ENCODE data around the gene ATP8A2.

Gene ATP8A2

DNA sequence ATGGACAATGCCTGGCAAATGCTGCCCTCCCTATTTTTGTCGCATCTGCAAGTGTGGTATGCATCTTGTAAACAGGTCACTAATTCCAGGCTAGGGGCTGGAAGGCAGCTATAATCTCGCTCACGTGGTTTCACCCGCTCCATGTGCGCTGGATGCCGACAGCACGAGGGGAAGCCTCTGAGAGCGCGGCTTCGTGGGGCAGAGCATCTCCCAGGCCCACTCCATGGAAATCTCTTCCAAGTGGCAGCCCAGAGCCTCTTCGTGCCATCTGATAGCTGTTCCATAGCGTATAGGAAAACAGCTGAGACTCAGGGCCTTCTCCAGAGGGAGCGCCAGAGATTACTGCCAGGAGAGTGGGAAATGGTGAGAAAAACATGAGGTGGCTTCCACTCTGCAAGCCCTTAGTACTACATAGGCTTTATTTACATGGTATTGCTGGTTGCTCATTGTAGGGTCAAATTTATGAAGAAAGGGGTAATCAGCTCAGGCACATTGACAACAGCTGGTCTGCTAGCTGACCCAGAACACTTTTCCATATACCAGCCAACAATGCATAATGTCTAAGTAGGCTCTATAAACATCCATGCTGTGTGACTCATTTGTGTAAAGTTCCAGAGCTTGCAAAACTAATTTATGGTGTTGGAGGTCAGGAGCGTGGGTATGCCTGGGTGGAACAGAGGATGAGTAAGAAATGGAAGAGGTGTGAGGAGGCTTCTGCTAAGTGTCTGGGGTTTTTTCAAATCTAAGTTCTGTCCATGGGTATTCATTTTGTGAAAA lies 514.9 kb downstream of the ATP8A2 start:
- no peak for DNase-seq (ENCODE audit: low spot score)

DNA sequence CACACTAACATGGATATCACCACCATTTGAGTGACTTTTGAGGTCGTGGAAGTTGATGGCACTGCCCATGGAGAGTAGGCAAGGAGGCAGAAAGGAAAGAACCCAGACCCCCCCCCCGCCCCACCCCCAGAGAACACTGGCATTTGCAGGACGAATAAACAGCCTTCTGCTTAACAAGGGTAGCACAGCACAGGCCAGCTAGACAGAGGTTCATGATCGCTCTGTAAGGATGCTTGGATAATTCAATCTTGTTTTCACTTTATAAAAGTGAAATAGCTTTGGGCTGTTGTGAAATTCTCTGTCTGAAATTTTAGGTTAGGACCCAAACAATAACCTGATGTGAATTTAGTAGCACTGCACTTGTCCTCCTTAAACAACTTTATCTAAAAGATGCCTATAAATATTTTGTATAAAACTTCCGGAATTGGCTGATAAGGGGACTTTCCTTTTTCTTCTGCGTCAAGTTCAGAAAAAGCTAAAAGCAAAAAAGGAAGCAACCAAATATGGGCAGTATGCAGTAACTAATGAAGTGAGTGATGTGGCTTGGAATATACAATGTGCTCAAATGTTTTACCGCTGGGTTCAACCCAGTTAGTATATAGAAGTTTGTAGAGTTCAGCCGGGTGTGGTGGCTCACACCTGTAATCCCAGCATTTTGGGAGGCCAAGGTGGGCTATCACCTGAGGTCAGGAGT lies 516.3 kb downstream of the ATP8A2 start:
- DNase-seq (ENCODE audit: low spot score), result no peak

- no peak for DNase-seq (ENCODE audit: low spot score)
These were observed 519.0 kb downstream of the ATP8A2 start for GRCh38 chr13:25890671-25891212.

- DNase-seq (ENCODE audit: low spot score), result no peak
These were observed 527.2 kb downstream of the ATP8A2 start for GRCh38 chr13:25898991-25899390.

DNA sequence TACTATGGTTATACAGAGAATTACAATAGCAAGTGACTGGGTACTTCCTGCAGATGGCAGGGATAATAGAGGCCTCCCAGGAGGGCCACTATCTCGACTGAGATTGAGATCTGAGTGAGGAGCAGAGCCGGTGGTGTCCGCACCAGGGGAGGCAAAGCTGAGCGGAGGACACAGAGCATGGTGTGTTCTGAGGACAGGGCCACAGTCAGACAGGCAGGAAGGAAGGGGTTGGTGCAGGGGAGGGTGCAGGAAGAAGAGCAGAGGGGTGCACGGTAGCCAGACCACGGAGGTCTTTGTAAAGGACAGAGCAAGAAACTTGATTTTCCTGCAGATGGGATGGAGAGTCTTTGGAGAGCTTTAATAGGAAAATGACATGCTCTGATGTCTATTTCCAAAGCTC lies 527.7 kb downstream of the ATP8A2 start:
- no peak for DNase-seq (ENCODE audit: low spot score)

- no peak for DNase-seq (ENCODE audit: low spot score)
These were observed 528.2 kb downstream of the ATP8A2 start for GRCh38 chr13:25899952-25900351.

DNA sequence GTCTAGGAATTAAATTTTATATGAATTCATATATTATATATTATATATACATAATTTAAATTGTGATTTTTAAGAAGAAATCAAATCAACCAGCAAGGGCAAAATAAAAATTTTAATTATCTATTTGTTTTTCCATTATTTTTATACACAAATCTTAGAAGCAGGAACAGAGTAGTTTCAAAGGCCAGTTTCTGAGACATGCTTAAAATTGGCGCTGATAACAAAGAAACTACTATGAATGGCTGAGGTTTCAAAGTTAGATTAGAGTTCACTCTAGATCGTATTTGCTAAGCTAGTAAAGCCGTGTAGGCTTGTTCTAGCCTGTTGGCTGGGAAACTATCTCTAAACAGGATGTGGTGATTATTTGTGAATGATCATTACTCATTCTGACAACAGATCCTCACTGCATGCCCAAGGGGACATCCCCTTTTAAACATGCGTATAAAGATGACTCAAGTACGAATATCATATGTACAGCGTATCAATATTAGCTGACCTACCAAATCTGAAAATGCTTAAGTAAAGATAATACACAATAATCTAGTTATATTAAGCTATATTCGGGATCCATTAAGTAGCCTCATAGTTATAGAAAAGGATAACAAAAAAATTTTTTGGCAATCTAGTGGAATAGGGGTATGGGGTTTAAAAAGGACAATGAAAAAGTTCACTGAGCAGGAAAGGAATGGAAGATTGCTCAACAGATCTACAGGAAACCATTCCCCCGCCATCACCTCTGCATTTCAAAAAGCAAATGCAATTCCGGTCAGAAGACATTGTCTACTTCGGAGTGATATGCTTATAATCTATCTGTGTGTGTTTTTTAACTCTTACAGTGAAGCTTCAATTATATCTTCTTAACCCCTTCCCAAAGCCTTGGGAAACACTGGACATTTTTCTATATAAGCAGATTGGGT lies 529.9 kb downstream of the ATP8A2 start:
- no peak for DNase-seq (ENCODE audit: low spot score)

DNA sequence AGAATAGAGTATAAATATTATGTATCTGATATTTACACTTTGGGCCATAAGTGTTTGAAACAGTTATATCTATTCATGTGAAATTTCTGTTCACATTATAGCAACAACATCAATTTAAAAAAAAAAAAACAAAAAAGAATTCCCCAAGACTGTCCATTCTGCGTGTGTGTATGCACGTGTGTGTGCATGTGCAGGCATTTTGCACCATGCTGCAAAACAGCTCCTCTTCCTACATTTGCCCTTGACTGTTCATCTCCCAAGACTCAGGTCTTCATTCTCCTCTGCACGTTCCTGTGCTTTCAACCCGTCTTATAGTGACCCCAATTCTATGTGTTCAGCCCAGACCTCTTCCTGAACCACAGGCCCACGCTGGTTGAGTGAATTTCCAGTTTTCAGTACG lies 530.7 kb downstream of the ATP8A2 start:
- no peak for DNase-seq (ENCODE audit: low spot score)

DNA sequence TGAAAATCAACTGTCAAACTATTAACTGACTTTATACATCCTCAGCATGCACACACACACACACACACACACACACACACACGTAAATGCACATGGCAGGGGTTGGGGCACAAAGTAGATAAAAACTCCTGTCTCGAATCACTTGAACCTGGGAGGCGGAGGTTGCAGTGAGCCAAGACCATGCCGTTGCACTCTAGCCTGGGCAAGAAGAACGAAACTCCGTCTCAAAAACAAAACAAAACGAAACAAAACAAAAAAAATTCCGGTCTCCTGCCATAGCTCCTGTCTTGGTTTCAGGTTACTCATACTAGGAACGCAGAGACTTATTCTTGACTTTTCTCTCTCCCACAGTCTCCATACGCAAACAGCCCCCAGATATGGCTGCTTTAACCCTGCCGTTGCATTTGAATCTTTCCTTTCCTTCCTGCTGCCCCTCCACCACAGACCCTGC lies 531.1 kb downstream of the ATP8A2 start:
- DNase-seq (ENCODE audit: low spot score), result no peak

DNA sequence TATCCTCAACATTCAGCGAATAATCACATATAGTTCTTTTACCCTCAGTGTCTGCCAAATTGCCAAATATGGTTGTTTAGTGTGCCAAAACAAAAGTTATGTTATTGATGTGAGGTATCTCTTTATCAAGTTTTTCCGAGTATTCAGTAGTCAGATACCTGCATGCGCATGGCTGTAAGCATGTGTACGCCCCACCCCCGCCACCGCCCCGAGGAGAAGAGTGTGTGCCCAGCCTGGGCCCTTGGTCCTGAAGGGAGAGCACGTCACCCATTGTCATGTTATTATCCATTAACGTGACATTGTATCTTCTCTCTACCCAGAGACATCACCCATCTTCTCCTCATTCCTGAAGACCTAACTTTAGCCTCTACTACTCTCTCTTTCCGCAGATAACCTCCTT lies 533.1 kb downstream of the ATP8A2 start:
- DNase-seq (ENCODE audit: low spot score), result no peak

DNA sequence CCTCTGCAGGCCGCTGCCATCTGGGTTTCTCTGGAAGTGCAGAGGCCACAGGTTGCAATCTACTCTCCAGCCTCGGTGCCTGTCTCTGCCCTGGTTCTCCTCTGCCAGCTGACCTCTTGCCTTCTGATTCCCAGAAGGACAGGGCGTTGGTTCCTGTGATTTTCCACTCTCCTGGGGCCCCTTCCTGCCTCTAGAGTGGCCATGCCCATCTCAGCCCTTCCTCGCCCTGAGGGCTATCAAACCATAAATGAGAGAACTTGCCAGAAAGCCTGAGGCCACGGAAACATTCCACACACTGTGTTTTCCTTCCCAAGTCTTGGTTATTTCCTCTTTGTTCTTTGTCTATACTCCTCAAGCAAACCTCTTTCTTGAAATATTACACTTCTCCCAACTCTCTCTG lies 533.8 kb downstream of the ATP8A2 start:
- no peak for DNase-seq (ENCODE audit: low spot score)

DNA sequence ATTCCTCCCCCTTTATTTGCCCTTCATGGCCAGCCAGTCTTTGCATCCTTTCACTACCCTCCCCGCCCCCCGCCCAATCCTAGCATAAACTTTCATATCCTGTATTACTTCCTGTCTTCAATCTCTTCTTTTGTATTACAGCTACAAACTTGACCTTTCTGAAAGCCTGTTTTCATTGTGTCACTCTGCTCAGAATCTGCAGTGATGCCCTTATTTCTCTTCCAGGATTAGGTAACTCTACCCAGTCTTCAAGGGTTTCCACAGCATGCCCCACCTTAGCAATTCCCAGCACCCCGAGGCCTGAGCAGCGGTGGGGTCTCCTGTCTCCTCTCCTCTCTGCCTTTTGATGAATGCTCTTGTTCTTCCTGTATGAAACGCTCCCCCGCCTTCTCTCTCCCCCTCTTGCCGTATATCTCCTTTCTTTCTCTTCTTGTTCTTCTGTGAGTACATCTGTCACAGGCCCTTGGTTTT lies 534.5 kb downstream of the ATP8A2 start:
- DNase-seq (ENCODE audit: low spot score), result no peak

- DNase-seq (ENCODE audit: low spot score), result no peak
These were observed 536.6 kb downstream of the ATP8A2 start for GRCh38 chr13:25908366-25908765.

GRCh38 chr13:25910243-25910642 lies 538.5 kb downstream of the ATP8A2 start:
- no peak for DNase-seq (ENCODE audit: low spot score)

DNA sequence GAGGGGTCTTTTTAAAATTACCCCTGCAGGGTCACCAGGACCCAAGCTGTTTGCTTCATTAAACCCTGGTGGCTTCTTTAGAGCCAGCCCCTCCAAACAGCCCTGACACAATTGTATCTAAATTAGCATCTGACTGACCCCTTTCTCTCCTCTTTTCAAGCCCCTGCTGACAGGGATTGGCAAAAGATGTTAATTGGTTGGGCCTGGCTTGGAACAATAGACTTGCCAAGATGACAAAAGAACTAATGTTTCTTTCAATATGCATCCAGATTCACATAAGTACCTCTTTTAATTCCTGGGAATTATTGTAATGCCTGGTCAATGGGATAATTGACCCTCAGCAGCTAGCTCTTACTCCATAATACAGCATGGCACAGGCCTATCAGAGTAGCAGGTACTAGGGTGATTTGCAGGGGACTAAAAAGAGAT lies 539.2 kb downstream of the ATP8A2 start:
- DNase-seq (ENCODE audit: low spot score), result no peak

- no peak for DNase-seq (ENCODE audit: low spot score)
These were observed 541.2 kb downstream of the ATP8A2 start for GRCh38 chr13:25912961-25913360.

DNA sequence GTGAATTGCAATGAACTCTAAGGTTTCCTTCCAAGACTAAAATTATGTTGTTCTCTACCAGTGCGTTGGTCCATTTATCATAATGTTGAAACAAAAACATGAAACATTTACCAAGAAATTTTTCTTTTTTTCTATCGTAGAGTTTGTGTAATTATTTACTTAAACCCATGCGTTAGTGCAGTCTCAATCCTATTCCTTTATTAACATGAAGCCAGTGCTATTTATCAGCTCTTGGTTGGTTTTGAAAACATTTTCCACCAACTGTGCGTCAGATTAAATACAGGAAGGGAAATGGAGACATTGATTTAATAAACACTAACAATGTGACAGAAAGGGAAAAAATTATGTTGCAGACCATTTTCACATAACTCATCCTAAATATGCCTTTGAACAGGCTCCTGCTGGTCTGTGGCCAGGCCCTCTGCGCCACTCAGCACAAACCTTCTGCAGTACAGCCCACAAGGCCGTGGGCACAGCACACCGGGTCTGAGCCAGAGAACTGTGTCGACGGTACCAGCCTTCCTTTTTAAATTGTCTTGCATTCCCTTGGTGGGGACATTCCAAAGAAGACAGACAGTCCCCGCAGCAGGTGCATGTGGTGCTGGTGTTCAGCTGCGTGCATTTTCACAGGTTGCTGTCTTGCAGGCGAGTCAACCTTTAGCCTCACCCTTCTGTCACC lies 544.2 kb downstream of the ATP8A2 start:
- no peak for DNase-seq (ENCODE audit: low spot score)

GRCh38 chr13:25920277-25920676 lies 548.5 kb downstream of the ATP8A2 start:
- DNase-seq (ENCODE audit: low spot score), result no peak

GRCh38 chr13:25920931-25921330 lies 549.2 kb downstream of the ATP8A2 start:
- no peak for DNase-seq (ENCODE audit: low spot score)

DNA sequence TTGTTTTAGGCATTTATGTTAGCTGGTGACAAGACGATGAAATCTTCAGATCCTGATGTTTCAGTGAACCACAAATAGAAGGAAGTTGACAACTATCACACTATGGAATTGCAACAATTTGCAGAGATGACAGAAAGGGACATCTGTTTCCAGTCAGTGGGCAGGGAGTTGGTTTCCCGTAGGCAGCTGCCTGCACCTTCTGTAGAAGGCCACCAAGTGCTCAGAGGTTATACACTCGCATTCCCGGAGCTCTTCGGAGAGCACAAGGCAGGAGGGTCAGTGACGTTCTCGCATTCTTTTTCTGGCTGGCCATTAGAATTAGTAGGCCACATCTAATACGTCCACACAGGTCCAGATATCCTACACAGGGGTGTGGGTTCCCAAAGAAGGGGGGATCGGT lies 550.6 kb downstream of the ATP8A2 start:
- DNase-seq (ENCODE audit: low spot score), result no peak
